Parathyroid adenoma (tissue), 2 donors: ENCODE measurements around the gene NUP88.

Experiments
- H2AFZ ChIP-seq: fragments of 300-600 bp; sonication (generic); one replicate; pipeline ENCODE4 v1.7.0; 2017; ENCODE audit warnings: antibody characterized with exemption, mild to moderate bottlenecking
- H3K27ac ChIP-seq: fragments of 300-600 bp; sonication (generic); one replicate; pipeline ENCODE4 v1.7.0; 2017
- H3K27me3 ChIP-seq: fragments of 300-600 bp; sonication (generic); one replicate; pipeline ENCODE4 v1.7.0; 2017; ENCODE audit warnings: low read length; ENCODE audit not compliant: control insufficient read depth, insufficient read depth
- H3K36me3 ChIP-seq: fragments of 300-600 bp; sonication (generic); one replicate; pipeline ENCODE4 v1.7.0; 2017; ENCODE audit warnings: low read length; ENCODE audit not compliant: control insufficient read depth, insufficient read depth
- H3K4me1 ChIP-seq: fragments of 300-600 bp; sonication (generic); one replicate; pipeline ENCODE4 v1.7.0; 2017; ENCODE audit warnings: control low read depth
- H3K4me2 ChIP-seq: fragments of 300-600 bp; sonication (generic); one replicate; pipeline ENCODE4 v1.7.0; 2017; ENCODE audit warnings: low read length
- H3K4me3 ChIP-seq: fragments of 300-600 bp; sonication (generic); one replicate; pipeline ENCODE4 v1.7.0; 2017; ENCODE audit warnings: low read depth, low read length
- H3K79me2 ChIP-seq: fragments of 300-600 bp; sonication (generic); one replicate; pipeline ENCODE4 v1.7.0; 2017; ENCODE audit warnings: control low read depth
- H3K9ac ChIP-seq: fragments of 300-600 bp; sonication (generic); one replicate; pipeline ENCODE4 v1.7.0; 2017; ENCODE audit warnings: mild to moderate bottlenecking
- H3K9me3 ChIP-seq: fragments of 300-600 bp; sonication (generic); one replicate; pipeline ENCODE4 v1.7.0; 2017; ENCODE audit warnings: low read length; ENCODE audit not compliant: control insufficient read depth
- TF ChIP-seq, protein P1 (sequence below): fragments of 300-600 bp; sonication (generic); IDR thresholded peaks from one replicate; pipeline ENCODE4 v1.7.0; 2017; ENCODE audit warnings: antibody characterized with exemption, mild to moderate bottlenecking
- donor health status: primary hyperparathyroidism.

Gene NUP88

DNA sequence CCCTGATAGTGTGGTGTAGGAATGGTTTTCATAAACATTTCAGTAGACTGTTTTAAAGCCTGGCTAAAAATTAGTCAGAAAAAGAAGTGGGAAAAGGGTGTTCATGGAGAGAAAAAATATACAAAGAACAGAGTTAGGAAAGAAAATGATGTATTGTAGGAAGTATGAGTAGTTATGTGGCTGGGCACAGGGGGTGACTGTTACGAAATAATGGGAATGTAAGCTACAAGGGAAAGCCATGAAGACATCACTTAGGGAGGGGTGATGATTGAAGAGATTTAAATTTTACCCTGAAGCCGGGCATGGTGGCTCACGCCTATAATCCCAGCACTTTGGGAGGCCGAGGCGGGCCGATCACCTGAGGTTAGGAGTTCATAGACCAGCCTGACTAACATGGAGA is 55.3 kb downstream of the NUP88 start:
- Histone ChIP-seq H3K9ac (no peak overlapping the region), H3K27me3 (no peaks in the 10 kb centered on the region), H3K9me3 (no peaks in the 10 kb centered on the region), H3K4me1 (no peaks in the 10 kb centered on the region), H3K36me3 (no peaks in the 10 kb centered on the region), H3K27ac (no peak overlapping the region), H3K4me3 (no peak overlapping the region), H3K4me2 (no peak overlapping the region), H3K79me2 (peaks cover 12% of the 10 kb centered on the region), H2AFZ (no peak overlapping the region)
- TF ChIP-seq, protein P1, sequence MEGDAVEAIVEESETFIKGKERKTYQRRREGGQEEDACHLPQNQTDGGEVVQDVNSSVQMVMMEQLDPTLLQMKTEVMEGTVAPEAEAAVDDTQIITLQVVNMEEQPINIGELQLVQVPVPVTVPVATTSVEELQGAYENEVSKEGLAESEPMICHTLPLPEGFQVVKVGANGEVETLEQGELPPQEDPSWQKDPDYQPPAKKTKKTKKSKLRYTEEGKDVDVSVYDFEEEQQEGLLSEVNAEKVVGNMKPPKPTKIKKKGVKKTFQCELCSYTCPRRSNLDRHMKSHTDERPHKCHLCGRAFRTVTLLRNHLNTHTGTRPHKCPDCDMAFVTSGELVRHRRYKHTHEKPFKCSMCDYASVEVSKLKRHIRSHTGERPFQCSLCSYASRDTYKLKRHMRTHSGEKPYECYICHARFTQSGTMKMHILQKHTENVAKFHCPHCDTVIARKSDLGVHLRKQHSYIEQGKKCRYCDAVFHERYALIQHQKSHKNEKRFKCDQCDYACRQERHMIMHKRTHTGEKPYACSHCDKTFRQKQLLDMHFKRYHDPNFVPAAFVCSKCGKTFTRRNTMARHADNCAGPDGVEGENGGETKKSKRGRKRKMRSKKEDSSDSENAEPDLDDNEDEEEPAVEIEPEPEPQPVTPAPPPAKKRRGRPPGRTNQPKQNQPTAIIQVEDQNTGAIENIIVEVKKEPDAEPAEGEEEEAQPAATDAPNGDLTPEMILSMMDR = no peak

DNA sequence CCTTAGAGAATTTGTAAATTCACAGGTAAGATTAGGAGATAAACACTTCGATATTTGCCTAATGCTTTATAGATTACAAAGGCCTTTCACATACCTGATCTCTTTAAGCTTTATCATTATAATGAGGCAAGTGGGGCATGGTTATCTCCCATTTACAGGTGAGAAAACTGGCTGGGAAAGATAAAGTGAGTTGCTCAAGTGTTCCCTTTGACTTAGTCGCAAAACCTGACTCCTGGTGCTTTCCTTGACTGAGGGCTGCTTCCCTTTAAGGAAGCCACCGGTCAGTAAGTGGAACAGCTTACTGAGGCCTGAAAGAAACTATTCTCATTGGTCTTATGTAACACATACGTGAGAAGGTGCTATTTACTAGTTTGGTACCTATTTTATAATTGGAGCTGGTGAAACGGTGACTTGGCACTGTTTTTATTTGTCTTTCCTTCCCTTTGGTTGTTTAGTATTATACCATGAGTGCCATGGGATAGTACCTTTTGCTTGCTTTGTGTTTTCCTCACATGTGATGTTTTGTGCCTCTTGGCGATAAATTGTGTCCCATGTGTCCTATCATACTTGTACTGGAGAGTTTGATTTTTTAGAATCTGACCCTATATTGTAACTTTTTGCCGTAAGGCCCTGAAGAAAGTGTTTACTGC is 57.2 kb downstream of the NUP88 start:
- H3K27me3 ChIP-seq = no peaks in the 10 kb centered on the region
- no peaks in the 10 kb centered on the region for H3K9me3 ChIP-seq
- H3K79me2 ChIP-seq = peaks cover 12% of the 10 kb centered on the region
- H3K4me3 ChIP-seq = no peak overlapping the region
- no peaks in the 10 kb centered on the region for H3K36me3 ChIP-seq
- H2AFZ ChIP-seq = no peak overlapping the region
- no peak overlapping the region for H3K27ac ChIP-seq
- TF ChIP-seq, protein P1 = no peak
- no peak overlapping the region for H3K4me2 ChIP-seq
- no peaks in the 10 kb centered on the region for H3K4me1 ChIP-seq
- H3K9ac ChIP-seq = no peak overlapping the region

DNA sequence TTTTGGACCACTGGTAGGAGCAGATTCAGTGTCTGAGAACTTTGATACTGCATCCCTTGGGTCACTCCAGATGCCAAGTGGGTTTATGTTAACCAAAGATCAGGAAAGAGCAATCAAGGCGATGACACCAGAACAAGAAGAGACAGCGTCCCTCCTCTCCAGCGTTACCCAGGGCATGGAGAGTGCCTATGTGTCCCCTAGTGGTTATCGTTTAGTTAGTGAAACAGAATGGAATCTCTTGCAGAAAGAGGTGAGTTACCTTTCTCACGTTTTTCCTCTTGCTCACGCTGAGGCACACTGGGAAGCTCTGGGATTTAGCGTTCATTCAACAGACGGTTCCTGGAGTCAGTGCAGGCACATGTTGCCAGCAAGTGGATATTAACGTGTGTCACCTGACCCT is 58.0 kb downstream of the NUP88 start:
- Histone ChIP-seq H3K9me3 (no peaks in the 10 kb centered on the region), H2AFZ (no peak overlapping the region), H3K4me1 (no peaks in the 10 kb centered on the region), H3K79me2 (peaks cover 9% of the 10 kb centered on the region), H3K36me3 (no peaks in the 10 kb centered on the region), H3K27ac (no peak overlapping the region), H3K9ac (no peak overlapping the region), H3K27me3 (no peaks in the 10 kb centered on the region), H3K4me3 (no peak overlapping the region), H3K4me2 (no peak overlapping the region)
- TF ChIP-seq, protein P1 = no peak

DNA sequence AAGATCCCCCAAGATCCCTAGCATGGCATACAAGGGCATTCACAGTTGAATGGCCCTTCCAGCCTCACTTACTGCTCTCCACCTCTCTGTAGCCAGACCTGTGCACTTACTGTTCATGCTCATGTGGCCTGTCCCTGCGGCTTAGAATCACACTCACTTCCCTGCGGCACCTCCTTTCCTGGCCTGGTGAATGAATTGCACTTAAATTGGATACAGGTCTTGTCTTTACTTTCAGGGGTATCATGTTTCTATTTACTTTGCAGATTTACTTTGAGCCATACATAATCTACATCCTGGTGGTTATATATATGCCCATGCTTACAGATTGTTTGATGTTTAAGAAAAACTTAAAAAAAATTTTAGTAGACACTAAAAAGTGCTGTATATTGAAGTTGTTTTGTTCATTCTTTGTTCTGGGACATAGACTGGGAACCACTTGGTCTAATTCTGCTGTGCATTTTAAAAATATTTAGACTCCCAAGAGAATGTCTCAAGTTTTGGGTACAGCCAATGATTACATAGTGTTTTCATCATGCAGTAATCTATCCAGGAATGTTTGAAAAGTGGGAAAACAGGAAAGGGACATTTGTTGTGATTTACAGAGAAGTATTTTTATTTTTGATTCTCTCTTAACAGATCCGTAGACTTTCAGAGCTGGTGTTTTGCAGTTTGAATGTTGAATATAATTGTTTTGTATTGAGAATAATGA is 63.9 kb downstream of the NUP88 start:
- Histone ChIP-seq H3K36me3 (peaks cover 3% of the 10 kb centered on the region), H3K9ac (no peak overlapping the region), H3K27me3 (no peaks in the 10 kb centered on the region), H3K4me2 (no peak overlapping the region), H3K4me3 (no peak overlapping the region), H3K27ac (no peak overlapping the region), H3K79me2 (peaks cover 2% of the 10 kb centered on the region), H3K9me3 (no peaks in the 10 kb centered on the region), H3K4me1 (no peaks in the 10 kb centered on the region), H2AFZ (no peak overlapping the region)
- TF ChIP-seq, protein P1 = no peak
